GM12873 (cell line): ENCODE measurements around the gene RNF41.

Experiments
- TF ChIP-seq, protein P1 (sequence below): IDR thresholded peaks from 2 replicates; pipeline ENCODE4 v1.5.1; 2012; ENCODE audit warnings: low read depth, mild to moderate bottlenecking, moderate library complexity, low read length, control low read depth; ENCODE audit not compliant: insufficient read depth; ENCODE audit errors: missing control alignments

Gene RNF41

DNA sequence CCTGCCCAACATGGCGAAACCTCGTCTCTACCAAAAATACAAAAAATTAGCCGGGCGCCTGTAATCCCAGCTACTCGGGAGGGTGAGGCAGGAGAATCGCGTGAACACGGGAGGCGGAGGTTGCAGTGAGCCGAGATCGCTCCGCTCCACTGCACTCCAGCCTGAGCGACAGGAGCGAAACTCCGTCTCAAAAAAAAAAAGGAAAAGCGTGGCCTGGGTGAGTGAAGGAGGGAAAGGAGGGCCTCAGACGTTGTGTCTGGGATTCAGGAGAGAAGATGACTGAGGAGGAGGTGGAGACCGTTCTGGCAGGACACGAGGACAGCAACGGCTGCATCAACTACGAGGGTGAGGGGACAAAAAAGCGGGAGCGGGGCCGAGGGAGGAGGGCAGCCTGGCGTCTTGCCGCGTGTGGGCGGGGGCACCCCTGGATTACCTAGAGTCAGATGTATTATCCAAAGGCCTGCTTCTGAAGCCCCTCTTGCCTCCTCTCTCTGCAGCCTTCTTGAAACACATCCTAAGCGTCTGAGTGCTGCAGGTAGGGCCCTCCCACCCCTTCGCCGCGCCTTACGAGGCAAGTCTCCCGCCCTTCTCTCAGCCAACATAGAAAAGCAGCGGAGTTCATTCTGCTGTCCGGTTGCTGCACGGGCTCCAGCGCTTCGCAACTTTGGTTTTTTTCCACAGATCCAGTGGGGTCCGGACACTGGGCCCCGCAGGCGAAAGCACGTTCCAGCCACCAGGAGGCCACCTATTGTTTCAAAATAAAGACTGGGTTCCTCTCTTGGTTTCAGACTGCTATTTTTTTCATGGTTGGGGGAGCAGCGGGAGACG is 64.3 kb downstream of the RNF41 start:
- TF ChIP-seq, protein P1, sequence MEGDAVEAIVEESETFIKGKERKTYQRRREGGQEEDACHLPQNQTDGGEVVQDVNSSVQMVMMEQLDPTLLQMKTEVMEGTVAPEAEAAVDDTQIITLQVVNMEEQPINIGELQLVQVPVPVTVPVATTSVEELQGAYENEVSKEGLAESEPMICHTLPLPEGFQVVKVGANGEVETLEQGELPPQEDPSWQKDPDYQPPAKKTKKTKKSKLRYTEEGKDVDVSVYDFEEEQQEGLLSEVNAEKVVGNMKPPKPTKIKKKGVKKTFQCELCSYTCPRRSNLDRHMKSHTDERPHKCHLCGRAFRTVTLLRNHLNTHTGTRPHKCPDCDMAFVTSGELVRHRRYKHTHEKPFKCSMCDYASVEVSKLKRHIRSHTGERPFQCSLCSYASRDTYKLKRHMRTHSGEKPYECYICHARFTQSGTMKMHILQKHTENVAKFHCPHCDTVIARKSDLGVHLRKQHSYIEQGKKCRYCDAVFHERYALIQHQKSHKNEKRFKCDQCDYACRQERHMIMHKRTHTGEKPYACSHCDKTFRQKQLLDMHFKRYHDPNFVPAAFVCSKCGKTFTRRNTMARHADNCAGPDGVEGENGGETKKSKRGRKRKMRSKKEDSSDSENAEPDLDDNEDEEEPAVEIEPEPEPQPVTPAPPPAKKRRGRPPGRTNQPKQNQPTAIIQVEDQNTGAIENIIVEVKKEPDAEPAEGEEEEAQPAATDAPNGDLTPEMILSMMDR = peak; percentile 68

DNA sequence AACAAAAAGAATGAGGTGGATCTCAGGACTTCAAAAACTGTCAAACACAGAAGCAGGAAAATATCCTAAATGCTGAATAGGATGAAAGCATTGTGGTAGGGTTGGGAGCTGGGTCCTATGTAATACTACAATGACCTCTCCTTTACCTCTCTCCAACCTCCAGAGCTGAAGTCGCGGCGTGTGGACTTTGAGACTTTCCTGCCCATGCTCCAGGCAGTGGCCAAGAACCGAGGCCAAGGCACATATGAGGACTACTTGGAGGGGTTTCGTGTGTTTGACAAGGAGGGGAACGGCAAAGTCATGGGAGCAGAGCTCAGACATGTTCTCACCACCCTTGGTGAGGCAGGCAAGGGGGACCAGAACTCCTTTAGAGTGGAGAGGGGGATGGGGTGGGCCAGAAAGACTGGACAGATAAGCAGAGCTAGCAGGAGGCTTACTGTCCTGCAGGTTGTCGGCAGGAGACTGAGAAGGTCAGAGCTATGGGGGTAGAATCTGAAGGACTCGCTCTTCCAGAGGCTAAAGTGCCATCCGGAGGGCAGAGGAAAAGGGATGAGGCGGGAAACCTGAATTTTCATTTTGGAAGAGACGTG is 66.4 kb downstream of the RNF41 start:
- TF ChIP-seq, protein P1 = no peak

DNA sequence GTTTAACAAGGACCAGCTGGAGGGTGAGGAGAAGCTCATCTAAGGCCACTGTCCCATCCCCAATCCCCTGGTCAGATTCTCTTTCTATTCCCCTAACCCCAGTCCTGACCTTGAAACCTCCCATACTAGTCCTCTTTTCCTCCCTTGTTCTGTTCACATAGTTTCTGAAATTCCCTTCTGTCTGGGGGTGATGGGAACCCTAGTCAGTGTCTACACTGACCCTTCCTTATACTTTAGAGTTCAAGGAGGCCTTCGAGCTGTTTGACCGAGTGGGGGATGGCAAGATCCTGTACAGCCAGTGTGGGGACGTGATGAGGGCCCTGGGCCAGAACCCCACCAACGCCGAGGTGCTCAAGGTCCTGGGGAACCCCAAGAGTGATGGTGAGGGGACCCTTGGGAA is 66.9 kb downstream of the RNF41 start:
- TF ChIP-seq, protein P1 = no peak

DNA sequence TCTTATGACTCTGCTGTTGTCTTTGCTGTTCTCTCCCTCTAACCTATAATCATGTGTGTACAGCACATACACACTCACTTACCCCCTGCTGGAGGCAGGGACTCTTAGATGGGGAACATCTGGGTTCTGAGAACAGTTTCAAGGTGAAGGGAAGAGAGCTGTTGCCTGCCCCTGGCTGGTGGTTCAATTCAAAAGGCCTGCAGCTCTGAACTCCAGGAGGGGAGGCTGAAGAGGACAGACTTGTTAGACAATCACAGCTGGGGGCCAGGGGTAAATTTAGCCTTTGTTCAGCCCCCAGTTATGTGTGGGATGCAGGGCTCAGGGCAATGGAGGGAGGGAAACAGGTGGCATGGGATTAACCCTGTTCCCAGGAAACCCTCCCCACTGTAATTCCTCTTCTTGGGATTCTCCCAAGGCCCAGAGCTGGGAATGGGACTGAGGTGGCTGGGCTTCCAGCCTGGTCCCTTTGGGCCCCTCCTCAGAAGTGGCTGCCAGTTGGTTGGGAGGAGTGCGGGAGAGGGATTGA is 67.4 kb downstream of the RNF41 start:
- TF ChIP-seq, protein P1 = no peak

DNA sequence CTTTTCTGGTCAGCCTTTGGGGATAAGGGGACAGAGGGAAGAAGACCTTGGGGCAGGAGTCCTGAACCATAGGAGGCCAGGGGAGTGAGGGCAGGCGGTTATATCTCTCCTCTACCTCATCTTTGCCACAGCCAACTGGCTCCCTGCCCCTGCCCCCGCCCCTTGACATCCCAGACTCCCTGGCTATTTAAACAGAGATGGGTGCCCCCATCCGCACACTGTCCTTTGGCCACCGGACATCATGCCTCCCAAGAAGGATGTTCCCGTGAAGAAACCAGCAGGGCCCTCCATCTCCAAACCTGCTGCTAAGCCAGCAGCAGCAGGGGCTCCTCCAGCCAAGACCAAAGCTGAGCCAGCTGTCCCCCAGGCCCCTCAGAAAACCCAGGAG is 68.0 kb downstream of the RNF41 start:
- TF ChIP-seq, protein P1 = no peak

DNA sequence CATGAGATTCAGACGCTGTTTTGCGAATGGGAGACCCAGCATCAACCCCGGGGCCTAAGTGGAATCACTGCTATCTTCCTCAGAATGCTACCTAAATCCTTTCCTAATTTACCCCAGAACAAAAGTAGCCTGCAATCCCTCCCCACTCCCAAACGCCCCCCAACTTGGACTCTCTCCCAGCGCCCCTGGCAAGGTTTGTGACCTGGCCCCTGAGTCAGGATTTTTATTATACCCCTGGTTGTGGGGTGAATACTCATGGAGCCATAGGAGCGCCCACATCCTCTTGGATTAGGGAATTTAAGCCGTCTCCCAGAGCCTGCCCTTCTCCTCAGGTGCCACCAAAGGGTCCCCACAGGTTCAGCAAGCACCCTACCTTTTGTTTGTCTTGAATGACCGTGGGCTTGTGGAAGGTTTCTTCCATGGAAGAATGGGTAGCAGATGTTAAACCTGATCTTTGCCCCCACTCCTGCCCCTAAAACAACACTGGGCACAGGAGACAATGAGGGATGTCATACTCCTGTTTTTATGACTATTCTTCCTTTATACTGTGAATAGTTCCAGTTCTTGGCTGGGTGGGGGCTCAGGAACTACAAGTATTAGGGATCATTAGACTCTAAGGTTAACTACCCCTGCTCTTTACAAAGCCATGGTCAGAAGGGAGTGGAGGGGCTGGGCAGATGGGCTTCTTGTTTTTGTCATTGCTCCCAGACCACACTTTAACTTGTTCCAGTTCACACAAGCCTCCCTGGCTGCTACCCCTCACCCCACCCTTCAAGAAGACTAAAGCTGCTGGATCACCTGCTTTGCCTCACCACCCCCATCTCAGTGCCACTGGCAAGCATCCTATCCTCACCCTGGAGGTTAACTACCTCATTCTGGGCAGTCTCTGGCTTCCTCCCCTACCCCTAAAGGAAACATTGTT is 68.7 kb downstream of the RNF41 start:
- TF ChIP-seq, protein P1 = no peak
